ENCODE results near the gene PLAAT4.

PLAAT4 gene

GRCh38 chr11:63536669-63537292, at the start of gene PLAAT4:
Gene PLAAT4 (plus strand): TSS chr11:63536808. CDS start chr11:63536869, 61 bp downstream.
- no peak for DNase-seq

- no peak for DNase-seq
These were observed 47.8 kb upstream of the PLAAT4 start for GRCh38 chr11:63488789-63489188.

- DNase-seq: no peak
These were observed 46.7 kb upstream of the PLAAT4 start for GRCh38 chr11:63489879-63490278.

- no peak for DNase-seq
These were observed 45.9 kb upstream of the PLAAT4 start, which contains the start of gene PLAAT5 for GRCh38 chr11:63490551-63491239. Gene PLAAT5 (minus strand): TSS chr11:63491167. CDS start chr11:63491034, 133 bp downstream.

- DNase-seq: no peak
These were observed 45.4 kb upstream of the PLAAT4 start for GRCh38 chr11:63491240-63491587.

GRCh38 chr11:63491636-63492372, 44.8 kb upstream of the PLAAT4 start:
- DNase-seq: no peak

- DNase-seq: no peak
These were observed 44.2 kb upstream of the PLAAT4 start for GRCh38 chr11:63492441-63492840.

- DNase-seq: no peak
These were observed 43.5 kb upstream of the PLAAT4 start for GRCh38 chr11:63493127-63493526.

GRCh38 chr11:63494975-63495374, 41.6 kb upstream of the PLAAT4 start:
- DNase-seq: no peak

GRCh38 chr11:63499874-63500273, 36.7 kb upstream of the PLAAT4 start:
- DNase-seq: no peak

- DNase-seq: no peak
These were observed 35.4 kb upstream of the PLAAT4 start for GRCh38 chr11:63501236-63501635.

GRCh38 chr11:63502252-63502820, 34.3 kb upstream of the PLAAT4 start:
- DNase-seq: no peak

GRCh38 chr11:63503492-63503891, 33.1 kb upstream of the PLAAT4 start:
- no peak for DNase-seq

GRCh38 chr11:63504054-63504453, 32.6 kb upstream of the PLAAT4 start:
- DNase-seq: no peak

GRCh38 chr11:63504933-63505586, 31.5 kb upstream of the PLAAT4 start:
- no peak for DNase-seq

- no peak for DNase-seq
These were observed 30.6 kb upstream of the PLAAT4 start, which contains the start of gene LGALS12 for GRCh38 chr11:63505857-63506528. Gene LGALS12 (plus strand): TSS chr11:63506084. CDS start chr11:63506459, 375 bp downstream.

GRCh38 chr11:63506876-63507275, 29.7 kb upstream of the PLAAT4 start:
- DNase-seq: no peak

- DNase-seq: no peak
These were observed 29.1 kb upstream of the PLAAT4 start for GRCh38 chr11:63507511-63507910.

- peak; percentile 10 for DNase-seq
These were observed 28.6 kb upstream of the PLAAT4 start for GRCh38 chr11:63508009-63508408.

GRCh38 chr11:63508745-63509144, 27.9 kb upstream of the PLAAT4 start:
- DNase-seq: no peak

- no peak for DNase-seq
These were observed 26.1 kb upstream of the PLAAT4 start for GRCh38 chr11:63510360-63511047.

All from stimulated activated CD4-positive, alpha-beta T cell treated with anti-CD3 and anti-CD28 coated beads, Interleukin-1b, Interleukin-23, amount 100 ng/mL, for 48 hours (primary cell).